ENCODE results near the gene RUNX1.

RUNX1 gene

GRCh38 chr21:34781526-34781925 is 267.6 kb downstream of the RUNX1 start:
- Histone ChIP-seq H3K9ac (ENCODE audit: low read length) (no peak overlapping the region), H3K27ac (ENCODE audit: low read length) (no peak overlapping the region), H3K27me3 (ENCODE audit: low read depth, low read length) (no peaks in the 10 kb centered on the region), H2AFZ (ENCODE audit: low read depth, low read length) (no peak overlapping the region), H4K20me1 (ENCODE audit: insufficient read depth, low read length) (no peaks in the 10 kb centered on the region), H3K4me1 (ENCODE audit: low read length) (no peaks in the 10 kb centered on the region; the same call in 1 of the 2 replicates), H3K4me2 (ENCODE audit: low read length) (no peak overlapping the region), H3K9me3 (ENCODE audit: insufficient read depth, low read length) (no peaks in the 10 kb centered on the region), H3K4me3 (ENCODE audit: low read length) (no peak overlapping the region), H3K36me3 (replicated peaks; ENCODE audit: low read depth, low read length) (no peaks in the 10 kb centered on the region), H3K79me2 (ENCODE audit: low read length) (no peaks in the 10 kb centered on the region)
- TF ChIP-seq EZH2phosphoT487 (IDR thresholded peaks at IDR 0.05; ENCODE audit: low read depth) (no peak), CTCF (IDR thresholded peaks at IDR 0.05; ENCODE audit: low read depth, low read length) (no peak)

GRCh38 chr21:34779860-34780259 is 269.2 kb downstream of the RUNX1 start:
- no peak overlapping the region for H2AFZ ChIP-seq (ENCODE audit: low read depth, low read length)
- no peaks in the 10 kb centered on the region for H3K36me3 ChIP-seq (replicated peaks; ENCODE audit: low read depth, low read length)
- no peak overlapping the region for H3K4me2 ChIP-seq (ENCODE audit: low read length)
- H4K20me1 ChIP-seq (ENCODE audit: insufficient read depth, low read length) = no peaks in the 10 kb centered on the region
- H3K4me1 ChIP-seq (ENCODE audit: low read length) = no peaks in the 10 kb centered on the region; the same call in 1 of the 2 replicates
- no peak overlapping the region for H3K27ac ChIP-seq (ENCODE audit: low read length)
- TF ChIP-seq EZH2phosphoT487 (IDR thresholded peaks at IDR 0.05; ENCODE audit: low read depth) = no peak
- TF ChIP-seq CTCF (IDR thresholded peaks at IDR 0.05; ENCODE audit: low read depth, low read length) = no peak
- H3K9me3 ChIP-seq (ENCODE audit: insufficient read depth, low read length) = no peaks in the 10 kb centered on the region
- no peaks in the 10 kb centered on the region for H3K27me3 ChIP-seq (ENCODE audit: low read depth, low read length)
- H3K9ac ChIP-seq (ENCODE audit: low read length) = no peak overlapping the region
- no peaks in the 10 kb centered on the region for H3K79me2 ChIP-seq (ENCODE audit: low read length)
- H3K4me3 ChIP-seq (ENCODE audit: low read length) = no peak overlapping the region

- Histone ChIP-seq H3K27ac (ENCODE audit: low read length) (no peak overlapping the region), H3K4me3 (ENCODE audit: low read length) (no peak overlapping the region), H3K9ac (ENCODE audit: low read length) (no peak overlapping the region), H3K4me1 (ENCODE audit: low read length) (no peaks in the 10 kb centered on the region; the same call in 1 of the 2 replicates), H2AFZ (ENCODE audit: low read depth, low read length) (no peak overlapping the region), H4K20me1 (ENCODE audit: insufficient read depth, low read length) (no peaks in the 10 kb centered on the region), H3K36me3 (replicated peaks; ENCODE audit: low read depth, low read length) (no peaks in the 10 kb centered on the region), H3K27me3 (ENCODE audit: low read depth, low read length) (no peaks in the 10 kb centered on the region), H3K79me2 (ENCODE audit: low read length) (no peaks in the 10 kb centered on the region), H3K9me3 (ENCODE audit: insufficient read depth, low read length) (no peaks in the 10 kb centered on the region), H3K4me2 (ENCODE audit: low read length) (no peak overlapping the region)
- TF ChIP-seq CTCF (IDR thresholded peaks at IDR 0.05; ENCODE audit: low read depth, low read length) (no peak), EZH2phosphoT487 (IDR thresholded peaks at IDR 0.05; ENCODE audit: low read depth) (no peak)
Measured at GRCh38 chr21:34775793-34776192, 273.3 kb downstream of the RUNX1 start.

- Histone ChIP-seq H3K4me1 (ENCODE audit: low read length) (no peaks in the 10 kb centered on the region), H3K27ac (ENCODE audit: low read length) (no peak overlapping the region), H2AFZ (ENCODE audit: low read depth, low read length) (no peak overlapping the region), H3K27me3 (ENCODE audit: low read depth, low read length) (no peaks in the 10 kb centered on the region), H3K36me3 (replicated peaks; ENCODE audit: low read depth, low read length) (no peaks in the 10 kb centered on the region), H3K9me3 (ENCODE audit: insufficient read depth, low read length) (no peaks in the 10 kb centered on the region), H4K20me1 (ENCODE audit: insufficient read depth, low read length) (no peaks in the 10 kb centered on the region), H3K9ac (ENCODE audit: low read length) (no peak overlapping the region), H3K4me2 (ENCODE audit: low read length) (no peak overlapping the region), H3K79me2 (ENCODE audit: low read length) (no peaks in the 10 kb centered on the region), H3K4me3 (ENCODE audit: low read length) (no peak overlapping the region)
- TF ChIP-seq EZH2phosphoT487 (IDR thresholded peaks at IDR 0.05; ENCODE audit: low read depth) (no peak), CTCF (IDR thresholded peaks at IDR 0.05; ENCODE audit: low read depth, low read length) (no peak)
Measured at GRCh38 chr21:34774750-34775149, 274.4 kb downstream of the RUNX1 start.
